Endothelial cell of umbilical vein (primary cell): ENCODE results near the gene UPF1. TPM values are rescaled to one million over a fixed set of nuclear protein-coding genes. Genes with fewer than 3 reads are reported as not detected.

ENCODE experiments used
- BruUV-seq: library from RNA; stranded (reverse); fragments of 400-500 nt; replicated peaks from 2 replicates; lab custom pipeline; 2021; lab: Mats Ljungman, UMichigan
- CTCF ChIA-PET: fragments of 300-600, 350-600 bp; sonication (Branson Sonifier 250); formaldehyde crosslinking; loops from one replicate; lab custom pipeline; 2021; ENCODE audit warnings: antibody characterized with exemption, inconsistent platforms; lab: Charles Lee
- POLR2A ChIA-PET: fragments of 300-600, 350-600 bp; sonication (Branson Sonifier 250); formaldehyde crosslinking; loops from one replicate; lab custom pipeline; 2021; ENCODE audit warnings: antibody characterized with exemption, inconsistent platforms; lab: Charles Lee
- DNase-seq: peaks from one replicate; pipeline ENCODE4 v3.0.0-alpha.2; 2011; ENCODE audit warnings: low read depth, low spot score
- FAIRE-seq: peaks from 2 replicates; lab custom pipeline; 2011; peaks lifted over from hg19 to GRCh38; lab: Jason Lieb, UNC
- H2AFZ ChIP-seq: 2 replicates; pipeline ENCODE4 v1.6.0; 2012; ENCODE audit warnings: low read depth, low read length, control low read depth, inconsistent platforms
- H3K27ac ChIP-seq: 2 replicates; pipeline ENCODE4 v1.5.1; 2011; ENCODE audit warnings: low read depth, mild to moderate bottlenecking, control low read depth, low read length, moderate library complexity; ENCODE audit not compliant: insufficient read depth
- H3K27me3 ChIP-seq, 2 experiments: 2 replicates each; pipeline versions ENCODE4 v1.6.0 to v1.6.1; 2011; ENCODE audit warnings: low read length in 2 of 2, mixed read lengths in 1 of 2; ENCODE audit not compliant: control insufficient read depth in 2 of 2, insufficient read depth in 2 of 2
- H3K36me3 ChIP-seq, 2 experiments: 2 replicates in 1 of 2; 3 replicates in 1 of 2; pipeline ENCODE4 v1.5.1; 2011; ENCODE audit warnings: low read length in 2 of 2, mild to moderate bottlenecking in 1 of 2, moderate library complexity in 1 of 2; ENCODE audit not compliant: control insufficient read depth in 2 of 2, insufficient read depth in 2 of 2; ENCODE audit errors: extremely low read depth in 1 of 2
- H3K4me1 ChIP-seq: 3 replicates; pipeline ENCODE4 v1.5.1; 2011; ENCODE audit warnings: mild to moderate bottlenecking, low read length; ENCODE audit not compliant: control insufficient read depth, insufficient read depth; ENCODE audit errors: extremely low read depth
- H3K4me2 ChIP-seq: 2 replicates; pipeline ENCODE4 v1.6.1; 2011; ENCODE audit warnings: low read length, control low read depth, mixed read lengths; ENCODE audit not compliant: insufficient read depth
- H3K4me3 ChIP-seq, 3 experiments: fragments of 200-600 bp in 1 of 3; sonication (generic), shearing (Covaris generic) in 1 of 3; replicated peaks in 1 of 3; 2 replicates each; pipeline ENCODE4 v1.5.1; 2011 to 2016; ENCODE audit warnings: control low read depth in 3 of 3, low read length in 3 of 3, mild to moderate bottlenecking in 2 of 3, inconsistent platforms in 1 of 3, low read depth in 1 of 3, moderate library complexity in 1 of 3; ENCODE audit not compliant: insufficient read depth in 1 of 3
- H3K79me2 ChIP-seq: 2 replicates; pipeline ENCODE4 v1.6.0; 2012; ENCODE audit warnings: low read length, inconsistent platforms; ENCODE audit not compliant: control insufficient read depth, insufficient read depth
- H3K9ac ChIP-seq: replicated peaks from 2 replicates; pipeline ENCODE3; 2011; ENCODE audit warnings: low read length, control low read depth; ENCODE audit not compliant: insufficient read depth; ENCODE audit errors: extremely low read depth
- H3K9me1 ChIP-seq: replicated peaks from 3 replicates; pipeline ENCODE4 v1.6.0; 2011; ENCODE audit warnings: mild to moderate bottlenecking, low read length; ENCODE audit not compliant: control insufficient read depth, insufficient read depth; ENCODE audit errors: extremely low read depth
- H3K9me3 ChIP-seq: replicated peaks from 2 replicates; pipeline ENCODE4 v1.5.1; 2012; ENCODE audit warnings: low read length, inconsistent platforms; ENCODE audit not compliant: control insufficient read depth, insufficient read depth
- H4K20me1 ChIP-seq: replicated peaks from 2 replicates; pipeline ENCODE3; 2011; ENCODE audit warnings: mild to moderate bottlenecking, low read length; ENCODE audit not compliant: control insufficient read depth, insufficient read depth; ENCODE audit errors: extremely low read depth
- CTCF ChIP-seq, 2 donors: IDR thresholded peaks; 1 replicate in 1 of 2; 2 replicates in 1 of 2; pipeline ENCODE4 v1.5.1; 2011; ENCODE audit warnings: low read length in 2 of 2, mild to moderate bottlenecking in 2 of 2, moderate library complexity in 2 of 2, control low read depth in 1 of 2, inconsistent platforms in 1 of 2, low read depth in 1 of 2; ENCODE audit not compliant: insufficient read depth in 1 of 2; ENCODE audit errors: extremely low read depth in 1 of 2
- EZH2 ChIP-seq: IDR thresholded peaks from 2 replicates; pipeline ENCODE4 v1.6.1; 2012; ENCODE audit warnings: borderline replicate concordance, low read depth, mild to moderate bottlenecking, moderate library complexity, low read length, inconsistent platforms; ENCODE audit not compliant: severe bottlenecking
- FOS ChIP-seq: IDR thresholded peaks from 2 replicates; pipeline ENCODE4 v1.6.1; 2011; ENCODE audit warnings: mild to moderate bottlenecking, low read length, moderate library complexity, borderline replicate concordance; ENCODE audit not compliant: insufficient read depth
- GATA2 ChIP-seq: IDR thresholded peaks from 2 replicates; pipeline ENCODE4 v1.7.0; 2011; ENCODE audit warnings: low read depth, mild to moderate bottlenecking, moderate library complexity, mixed read lengths, low read length; ENCODE audit not compliant: insufficient read length, insufficient read depth
- JUN ChIP-seq: IDR thresholded peaks from 2 replicates; pipeline ENCODE4 v1.6.1; 2011; ENCODE audit warnings: borderline replicate concordance, low read depth; ENCODE audit not compliant: insufficient read length, insufficient read depth
- MAX ChIP-seq: IDR thresholded peaks from 2 replicates; pipeline ENCODE4 v1.6.1; 2011; ENCODE audit not compliant: insufficient read depth, insufficient read length
- MYC ChIP-seq: IDR thresholded peaks from one replicate; pipeline ENCODE4 v1.6.1; 2011; ENCODE audit warnings: mild to moderate bottlenecking, low read depth, low read length
- POLR2A ChIP-seq: IDR thresholded peaks from 2 replicates; pipeline ENCODE4 v1.6.1; 2012; ENCODE audit warnings: low read depth, mild to moderate bottlenecking, control low read depth, low read length
- POLR2AphosphoS5 ChIP-seq: IDR thresholded peaks from 2 replicates; pipeline ENCODE4 v1.6.1; 2012; ENCODE audit warnings: low read depth, mild to moderate bottlenecking, control low read depth, low read length, moderate library complexity; ENCODE audit not compliant: insufficient read depth
- dilution Hi-C: fragments of 300-500 bp; cut with MboI; formaldehyde crosslinking; loops from one replicate; pipeline ENCODE4 v1.15.0; 2019; ENCODE audit warnings: low sequenced_read_pairs; ENCODE audit not compliant: extremely low pct_ligation_motif_present
- intact Hi-C: fragments of 100-400 bp; cut with micrococcal nuclease; formaldehyde crosslinking; loops from one replicate; pipeline ENCODE4 v1.10.0; 2022
- polyA plus RNA-seq, 4 experiments: library from polyadenylated mRNA; depleted of rRNA in 3 of 4; stranded (reverse) in 3 of 4; unstranded in 1 of 4; fragments of >200 nt; gene quantifications; 2 replicates each; pipeline versions ENCODE4 v1.2.1 to v1.2.3, GENCODE V29; 2011 to 2012; ENCODE audit warnings: missing spikeins in 1 of 4
- total RNA-seq: library from RNA; stranded (reverse); gene quantifications from 2 replicates; pipeline ENCODE4 v1.2.3, GENCODE V29; 2021

Gene UPF1
- total and polyA plus RNA-seq, 2 donors (not counting 3 experiments of a cell fraction or from before 2014, with no cell fraction given): 65.9 to 68.2 TPM

- H3K9me3 ChIP-seq: no peaks in the 10 kb centered on the region
- dilution Hi-C loops: no loop called here
- no peaks in the 10 kb centered on the region for H3K27me3 ChIP-seq
- CTCF ChIA-PET: no interaction called here
- no peaks in the 10 kb centered on the region for H4K20me1 ChIP-seq
- intact Hi-C loops: no loop called here
- POLR2A ChIA-PET: no interaction called here
- BruUV-seq: no TSS peak
- no peaks in the 10 kb centered on the region for H3K36me3 ChIP-seq
- no peak overlapping the region for H3K4me3 ChIP-seq
- TF ChIP-seq POLR2A: no peak
- no peak overlapping the region for H3K9ac ChIP-seq
- no peak overlapping the region for H2AFZ ChIP-seq
- FAIRE-seq (no peak), DNase-seq (no peak)
- H3K79me2 ChIP-seq: no peaks in the 10 kb centered on the region
- no peak overlapping the region for H3K4me2 ChIP-seq
- no peak overlapping the region for H3K27ac ChIP-seq
- no peaks in the 10 kb centered on the region for H3K9me1 ChIP-seq
- no peaks in the 10 kb centered on the region for H3K4me1 ChIP-seq
These were observed 55.2 kb downstream of the UPF1 start for GRCh38 chr19:18886972-18887371.

- no peak for DNase-seq
- TF ChIP-seq POLR2A: no peak
- TF ChIP-seq EZH2: no peak
- TF ChIP-seq POLR2AphosphoS5: no peak
- TF ChIP-seq MYC: no peak
- no peak for TF ChIP-seq GATA2
- no peak for TF ChIP-seq FOS
- no peak for TF ChIP-seq MAX
- no peak for TF ChIP-seq CTCF (IDR thresholded peaks at IDR 0.05; ENCODE audit: extremely low read depth in 1 of 2, insufficient read depth in 1 of 2, low read depth in 1 of 2, low read length in 2 of 2)
- no peak for TF ChIP-seq JUN
- dilution Hi-C loops: no loop called here
- Histone ChIP-seq H3K79me2 (no peaks in the 10 kb centered on the region), H2AFZ (no peak overlapping the region), H3K9ac (no peak overlapping the region), H3K9me1 (no peaks in the 10 kb centered on the region), H3K4me2 (no peak overlapping the region), H3K27me3 (peaks cover 0 to 2% of the 10 kb centered on the region in 2 experiments), H3K9me3 (no peaks in the 10 kb centered on the region), H4K20me1 (no peaks in the 10 kb centered on the region), H3K27ac (no peak overlapping the region), H3K4me3 (no peak overlapping the region), H3K4me1 (no peaks in the 10 kb centered on the region), H3K36me3 (no peaks in the 10 kb centered on the region)
- ChIA-PET POLR2A (no interaction called here), CTCF (no interaction called here)
- no peak for FAIRE-seq
- intact Hi-C loops: no loop called here
- no TSS peak for BruUV-seq
These were observed 58.4 kb downstream of the UPF1 start for GRCh38 chr19:18889949-18890745.
